IMR-90 (cell line): ENCODE data around the gene FXYD5. TPM values are rescaled to one million over a fixed set of nuclear protein-coding genes. Genes with fewer than 3 reads are reported as not detected.

ENCODE experiments used
- ATAC-seq: fragments of 200-7000 bp; cut with Tn5 transposase; 2 replicates; pipeline ENCODE4 v1.9.1; 2020; ENCODE audit warnings: low read depth, mild to moderate bottlenecking, moderate library complexity
- BruUV-seq: library from RNA; stranded (reverse); fragments of 400-500 nt; replicated peaks from 2 replicates; lab custom pipeline; 2021; lab: Mats Ljungman, UMichigan
- CTCF ChIA-PET: fragments of 300-600 bp; formaldehyde crosslinking; extraction: SDS; loops from one replicate; lab custom pipeline; 2021; ENCODE audit warnings: antibody characterized with exemption; lab: Yijun Ruan, JAX
- POLR2A ChIA-PET: fragments of 300-600 bp; sonication (Branson Sonifier 250); formaldehyde crosslinking; loops from one replicate; lab custom pipeline; 2022; ENCODE audit warnings: antibody characterized with exemption; ENCODE audit not compliant: unreplicated experiment; lab: Charles Lee
- DNase-seq: peaks from one replicate; pipeline ENCODE4 v3.0.0; 2013
- H2AFZ ChIP-seq: replicated peaks from 2 replicates; pipeline ENCODE3; 2013; ENCODE audit warnings: low read length, mild to moderate bottlenecking; ENCODE audit not compliant: poor library complexity
- H2AK5ac ChIP-seq: 2 replicates; pipeline ENCODE4 v1.6.1; 2013; ENCODE audit warnings: low read depth, low read length, inconsistent platforms
- H2AK9ac ChIP-seq: replicated peaks from 2 replicates; pipeline ENCODE3; 2013; ENCODE audit warnings: mild to moderate bottlenecking, low read depth, low read length, moderate library complexity; ENCODE audit not compliant: poor library complexity
- H2BK120ac ChIP-seq: 2 replicates; pipeline ENCODE4 v1.6.1; 2013; ENCODE audit warnings: low read depth, low read length, inconsistent platforms
- H2BK15ac ChIP-seq: 3 replicates; pipeline ENCODE4 v1.6.1; 2013; ENCODE audit warnings: low read depth, low read length, inconsistent platforms
- H2BK20ac ChIP-seq: 2 replicates; pipeline ENCODE4 v1.6.1; 2013; ENCODE audit warnings: low read depth, mild to moderate bottlenecking, inconsistent platforms, low read length, moderate library complexity
- H2BK5ac ChIP-seq: 2 replicates; pipeline ENCODE4 v1.6.1; 2013; ENCODE audit warnings: mild to moderate bottlenecking, low read depth, low read length, inconsistent platforms; ENCODE audit not compliant: poor library complexity, severe bottlenecking
- H3K14ac ChIP-seq: replicated peaks from 2 replicates; pipeline ENCODE4 v1.6.1; 2013; ENCODE audit warnings: low read depth, low read length, inconsistent platforms
- H3K18ac ChIP-seq: 2 replicates; pipeline ENCODE4 v1.6.1; 2013; ENCODE audit warnings: low read depth, low read length, control low read depth
- H3K23ac ChIP-seq: 2 replicates; pipeline ENCODE4 v1.6.1; 2013; ENCODE audit warnings: low read depth, low read length, inconsistent platforms
- H3K27ac ChIP-seq: 2 replicates; pipeline ENCODE4 v1.5.1; 2013; ENCODE audit warnings: mild to moderate bottlenecking, control low read depth, low read length; ENCODE audit not compliant: insufficient read depth
- H3K27me3 ChIP-seq: 2 replicates; pipeline ENCODE4 v1.6.1; 2013; ENCODE audit warnings: low read length; ENCODE audit not compliant: control insufficient read depth, insufficient read depth
- H3K36me3 ChIP-seq: 2 replicates; pipeline ENCODE4 v1.6.1; 2013; ENCODE audit warnings: low read length, mixed read lengths; ENCODE audit not compliant: control insufficient read depth, insufficient read depth
- H3K4ac ChIP-seq: 2 replicates; pipeline ENCODE4 v1.6.1; 2013; ENCODE audit warnings: low read depth, low read length, inconsistent platforms
- H3K4me1 ChIP-seq: 2 replicates; pipeline ENCODE4 v1.6.1; 2013; ENCODE audit warnings: low read length, mixed read lengths; ENCODE audit not compliant: control insufficient read depth, insufficient read depth
- H3K4me2 ChIP-seq: 2 replicates; pipeline ENCODE4 v1.6.1; 2013; ENCODE audit warnings: low read depth, mild to moderate bottlenecking, control low read depth, low read length, moderate library complexity
- H3K4me3 ChIP-seq: 2 replicates; pipeline ENCODE4 v1.5.1; 2013; ENCODE audit warnings: low read depth, mild to moderate bottlenecking, control low read depth, low read length, moderate library complexity; ENCODE audit not compliant: insufficient read depth
- H3K56ac ChIP-seq: 2 replicates; pipeline ENCODE4 v1.6.1; 2013; ENCODE audit warnings: low read length, inconsistent platforms; ENCODE audit not compliant: insufficient read depth; ENCODE audit errors: extremely low read depth
- H3K79me1 ChIP-seq, 2 experiments: 2 replicates each; pipeline ENCODE4 v1.6.1; 2013; ENCODE audit warnings: low read length in 2 of 2, inconsistent platforms in 1 of 2, low read depth in 1 of 2
- H3K9ac ChIP-seq: 2 replicates; pipeline ENCODE4 v1.6.1; 2013; ENCODE audit warnings: low read depth, low read length, control low read depth
- H3K9me1 ChIP-seq: 2 replicates; pipeline ENCODE4 v1.6.1; 2013; ENCODE audit warnings: low read length, inconsistent platforms; ENCODE audit not compliant: insufficient read depth
- H3K9me3 ChIP-seq: 2 replicates; pipeline ENCODE4 v1.6.1; 2013; ENCODE audit warnings: low read length; ENCODE audit not compliant: control insufficient read depth, insufficient read depth
- H4K20me1 ChIP-seq: 2 replicates; pipeline ENCODE4 v1.6.1; 2013; ENCODE audit warnings: low read length, inconsistent platforms; ENCODE audit not compliant: insufficient read depth
- H4K5ac ChIP-seq: 2 replicates; pipeline ENCODE4 v1.6.1; 2013; ENCODE audit warnings: mild to moderate bottlenecking, low read depth, low read length, control low read depth
- H4K8ac ChIP-seq, 2 experiments: 2 replicates each; pipeline ENCODE4 v1.6.1; 2013; ENCODE audit warnings: low read depth in 2 of 2, low read length in 2 of 2, control low read depth in 1 of 2, inconsistent platforms in 1 of 2
- H4K91ac ChIP-seq: 2 replicates; pipeline ENCODE4 v1.6.1; 2013; ENCODE audit warnings: low read depth, low read length, inconsistent platforms; ENCODE audit not compliant: insufficient read depth
- BHLHE40 ChIP-seq: fragments of 150-350 bp; IDR thresholded peaks from 2 replicates; pipeline ENCODE4 v1.6.1; 2016; ENCODE audit warnings: mild to moderate bottlenecking, low read depth, low read length
- CEBPB ChIP-seq: IDR thresholded peaks from 2 replicates; pipeline ENCODE4 v1.6.1; 2012; ENCODE audit warnings: low read depth, low read length, improper control_type of control experiment
- FOS ChIP-seq: fragments of 150-350 bp; IDR thresholded peaks from 2 replicates; pipeline ENCODE4 v1.6.1; 2016; ENCODE audit warnings: low read depth, low read length
- MAFK ChIP-seq: IDR thresholded peaks from 2 replicates; pipeline ENCODE4 v1.6.1; 2012; ENCODE audit warnings: low read depth, low read length, improper control_type of control experiment
- MAZ ChIP-seq: IDR thresholded peaks from 2 replicates; pipeline ENCODE4 v1.6.1; 2012; ENCODE audit warnings: low read depth, mild to moderate bottlenecking, low read length, improper control_type of control experiment, moderate library complexity, borderline replicate concordance
- MXI1 ChIP-seq: IDR thresholded peaks from 2 replicates; pipeline ENCODE4 v1.6.1; 2012; ENCODE audit warnings: low read depth, mild to moderate bottlenecking, low read length, moderate library complexity, borderline replicate concordance
- NFE2L2 ChIP-seq: fragments of 150-350 bp; IDR thresholded peaks from 2 replicates; pipeline ENCODE4 v1.6.1; 2016; ENCODE audit warnings: low read depth, mild to moderate bottlenecking, low read length
- POLR2A ChIP-seq: IDR thresholded peaks from 2 replicates; pipeline ENCODE4 v1.6.1; 2012; ENCODE audit warnings: mild to moderate bottlenecking, low read depth, low read length
- RCOR1 ChIP-seq: IDR thresholded peaks from 2 replicates; pipeline ENCODE4 v1.6.1; 2012; ENCODE audit warnings: mild to moderate bottlenecking, low read length, improper control_type of control experiment; ENCODE audit not compliant: insufficient replicate concordance
- SMC3 ChIP-seq: fragments of 150-350 bp; IDR thresholded peaks from 2 replicates; pipeline ENCODE4 v1.6.1; 2016; ENCODE audit warnings: low read depth, mild to moderate bottlenecking, antibody characterized with exemption, low read length, moderate library complexity
- USF2 ChIP-seq: fragments of 150-350 bp; IDR thresholded peaks from 2 replicates; pipeline ENCODE4 v1.6.1; 2017; ENCODE audit warnings: mild to moderate bottlenecking, antibody characterized with exemption, low read length, low read depth
- WGBS, 2 experiments: methylation state at CpG; one replicate each; pipeline versions ENCODE4 v1.1.5 to v1.1.7; 2013; ENCODE audit warnings: missing lambda C conversion rate in 2 of 2; ENCODE audit not compliant: insufficient read length in 1 of 2; ENCODE audit errors: extremely low coverage in 2 of 2; 5-methylcytosine and 5-hydroxymethylcytosine counted together
- dilution Hi-C: fragments of 300-500 bp; cut with HindIII; formaldehyde crosslinking; loops from one replicate; pipeline ENCODE4 v1.14.3; 2018; ENCODE audit warnings: low sequenced_read_pairs; ENCODE audit not compliant: unreplicated experiment
- in situ Hi-C: fragments of 300-500 bp; cut with MboI; formaldehyde crosslinking; loops from 3 replicates; pipeline ENCODE4 v1.14.3; 2019; ENCODE audit warnings: low sequenced_read_pairs, inconsistent platforms, mixed read lengths
- intact Hi-C: fragments of 100-400 bp; cut with micrococcal nuclease; formaldehyde crosslinking; loops from 2 replicates; pipeline ENCODE4 v1.10.0; 2022
- polyA plus RNA-seq, 3 experiments: library from polyadenylated mRNA; depleted of rRNA; stranded (reverse); fragments of >200 nt; gene quantifications; 2 replicates each; pipeline ENCODE4 v1.2.3, GENCODE V29; 2012; ENCODE audit warnings: low replicate concordance in 1 of 3
- total RNA-seq: library from RNA; depleted of rRNA; stranded (reverse); fragments of >200 nt; gene quantifications from 2 replicates; pipeline ENCODE4 v1.2.3, GENCODE V29; 2012
- TF ChIP-seq, protein P1 (sequence below): conservative IDR thresholded peaks from 2 replicates; pipeline ENCODE4 v1.5.1; 2012; ENCODE audit warnings: mild to moderate bottlenecking, low read depth, low read length, improper control_type of control experiment

FXYD5 gene
- total and polyA plus RNA-seq, 2 of the 4 experiments (the other 2 are of a cell fraction): 53.6 to 245 TPM

- TF ChIP-seq, protein P1, sequence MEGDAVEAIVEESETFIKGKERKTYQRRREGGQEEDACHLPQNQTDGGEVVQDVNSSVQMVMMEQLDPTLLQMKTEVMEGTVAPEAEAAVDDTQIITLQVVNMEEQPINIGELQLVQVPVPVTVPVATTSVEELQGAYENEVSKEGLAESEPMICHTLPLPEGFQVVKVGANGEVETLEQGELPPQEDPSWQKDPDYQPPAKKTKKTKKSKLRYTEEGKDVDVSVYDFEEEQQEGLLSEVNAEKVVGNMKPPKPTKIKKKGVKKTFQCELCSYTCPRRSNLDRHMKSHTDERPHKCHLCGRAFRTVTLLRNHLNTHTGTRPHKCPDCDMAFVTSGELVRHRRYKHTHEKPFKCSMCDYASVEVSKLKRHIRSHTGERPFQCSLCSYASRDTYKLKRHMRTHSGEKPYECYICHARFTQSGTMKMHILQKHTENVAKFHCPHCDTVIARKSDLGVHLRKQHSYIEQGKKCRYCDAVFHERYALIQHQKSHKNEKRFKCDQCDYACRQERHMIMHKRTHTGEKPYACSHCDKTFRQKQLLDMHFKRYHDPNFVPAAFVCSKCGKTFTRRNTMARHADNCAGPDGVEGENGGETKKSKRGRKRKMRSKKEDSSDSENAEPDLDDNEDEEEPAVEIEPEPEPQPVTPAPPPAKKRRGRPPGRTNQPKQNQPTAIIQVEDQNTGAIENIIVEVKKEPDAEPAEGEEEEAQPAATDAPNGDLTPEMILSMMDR: no peak
Observed at GRCh38 chr19:35204799-35205732, 50.5 kb downstream of the FXYD5 start (continued).

GRCh38 chr19:35205733-35206323 is 51.3 kb downstream of the FXYD5 start:
- ChIA-PET POLR2A (no interaction called here), CTCF (no interaction called here)
- no peak overlapping the region for H2AFZ ChIP-seq
- H3K27ac ChIP-seq: no peak overlapping the region
- H3K79me1 ChIP-seq: no peaks in the 10 kb centered on the region
- intact Hi-C loops: no loop called here
- no peak overlapping the region for H2AK5ac ChIP-seq
- no peaks in the 10 kb centered on the region for H3K4me1 ChIP-seq
- H3K14ac ChIP-seq: no peak overlapping the region
- H2BK5ac ChIP-seq: no peak overlapping the region
- H3K27me3 ChIP-seq: peaks cover 7% of the 10 kb centered on the region
- H3K9me1 ChIP-seq: no peaks in the 10 kb centered on the region
- H3K56ac ChIP-seq: no peak overlapping the region
- dilution Hi-C loops: no loop called here
- no peaks in the 10 kb centered on the region for H4K20me1 ChIP-seq
- H3K4me2 ChIP-seq: no peak overlapping the region
- H3K9me3 ChIP-seq: no peaks in the 10 kb centered on the region
- no peaks in the 10 kb centered on the region for H3K36me3 ChIP-seq
- ATAC-seq: no peak
- no TSS peak for BruUV-seq
- no peak overlapping the region for H4K91ac ChIP-seq
- DNase-seq: no peak
- no peak overlapping the region for H2BK20ac ChIP-seq
- no peak overlapping the region for H4K5ac ChIP-seq
- WGBS, 2 experiments: 57% methylated on average over 1 of the region's 6 CpGs; no CpG with 5 or more reads in 1 of the 2 experiments
- H3K9ac ChIP-seq: no peak overlapping the region
- in situ Hi-C loops: no loop called here
- H3K23ac ChIP-seq: no peak overlapping the region
- H3K4me3 ChIP-seq: no peak overlapping the region
- H2BK15ac ChIP-seq: no peak overlapping the region
- H2BK120ac ChIP-seq: no peak overlapping the region
- H4K8ac ChIP-seq: no peak overlapping the region
- no peak overlapping the region for H2AK9ac ChIP-seq
- no peak overlapping the region for H3K18ac ChIP-seq
- H3K4ac ChIP-seq: no peak overlapping the region
- TF ChIP-seq POLR2A (no peak), FOS (no peak), BHLHE40 (no peak), MAFK (no peak), USF2 (no peak), SMC3 (no peak), RCOR1 (no peak), NFE2L2 (no peak), CEBPB (no peak), MXI1 (no peak), MAZ (no peak)
